Mammary epithelial cell (primary cell): ENCODE results near the gene ZNF500.

Experiments
- CTCF ChIP-seq, 2 donors: IDR thresholded peaks in 1 of 2; conservative IDR thresholded peaks in 1 of 2; 2 replicates each; pipeline ENCODE4 v1.5.1; 2011 to 2012; ENCODE audit warnings: inconsistent platforms in 2 of 2, low read length in 2 of 2, mild to moderate bottlenecking in 2 of 2, control low read depth in 1 of 2, low read depth in 1 of 2; ENCODE audit not compliant: insufficient read depth in 1 of 2; ENCODE audit errors: extremely low read depth in 1 of 2
- EZH2 ChIP-seq: IDR thresholded peaks from 2 replicates; pipeline ENCODE4 v1.6.1; 2012; ENCODE audit warnings: low read length, inconsistent platforms, borderline replicate concordance

GRCh38 chr16:4801051-4801961 lies 34.3 kb upstream of the ZNF500 start:
- no peak for TF ChIP-seq EZH2
- no peak for TF ChIP-seq CTCF (conservative IDR thresholded peaks at IDR 0.05 in 1 of 2, IDR thresholded peaks at IDR 0.05 in 1 of 2; ENCODE audit: extremely low read depth in 1 of 2, insufficient read depth in 1 of 2, low read depth in 1 of 2, low read length in 2 of 2)
